HEK293 (cell line): ENCODE results near the gene SUPT5H.

ENCODE experiments used
- AEBP2 ChIP-seq: fragments of 450-650 bp; formaldehyde crosslinking; IDR thresholded peaks from 2 replicates; pipeline ENCODE4 v1.5.1; 2016; ENCODE audit warnings: missing biosample characterization, missing genetic modification characterization, borderline replicate concordance
- BCL11A ChIP-seq: fragments of 450-650 bp; formaldehyde crosslinking; IDR thresholded peaks from 2 replicates; pipeline ENCODE4 v1.5.1; 2016; ENCODE audit warnings: low read depth, missing biosample characterization, missing genetic modification characterization
- BCL6B ChIP-seq: fragments of 450-650 bp; formaldehyde crosslinking; IDR thresholded peaks from 2 replicates; pipeline ENCODE4 v1.5.1; 2017; ENCODE audit warnings: missing biosample characterization, missing genetic modification characterization
- GLIS1 ChIP-seq: fragments of 450-650 bp; formaldehyde crosslinking; IDR thresholded peaks from 2 replicates; pipeline ENCODE4 v1.5.1; 2016; ENCODE audit warnings: missing biosample characterization, missing genetic modification characterization
- GLIS2 ChIP-seq: fragments of 450-650 bp; formaldehyde crosslinking; IDR thresholded peaks from 2 replicates; pipeline ENCODE4 v1.5.1; 2016; ENCODE audit warnings: missing biosample characterization, missing genetic modification characterization
- RBAK ChIP-seq: fragments of 450-650 bp; formaldehyde crosslinking; IDR thresholded peaks from 2 replicates; pipeline ENCODE4 v1.5.1; 2016; ENCODE audit warnings: missing biosample characterization, missing genetic modification characterization
- REPIN1 ChIP-seq: fragments of 450-650 bp; formaldehyde crosslinking; IDR thresholded peaks from 2 replicates; pipeline ENCODE4 v1.5.1; 2017; ENCODE audit warnings: missing biosample characterization, missing genetic modification characterization, low read depth
- TCF7L2 ChIP-seq: IDR thresholded peaks from 2 replicates; pipeline ENCODE4 v1.6.1; 2011; ENCODE audit warnings: low read depth, mild to moderate bottlenecking, inconsistent platforms, low read length, moderate library complexity, borderline replicate concordance
- WT1 ChIP-seq: fragments of 450-650 bp; formaldehyde crosslinking; IDR thresholded peaks from 2 replicates; pipeline ENCODE4 v1.5.1; 2016; ENCODE audit warnings: missing biosample characterization, missing genetic modification characterization
- YY2 ChIP-seq: fragments of 450-650 bp; formaldehyde crosslinking; IDR thresholded peaks from 2 replicates; pipeline ENCODE4 v1.5.1; 2016; ENCODE audit warnings: missing biosample characterization, missing genetic modification characterization
- ZFHX2 ChIP-seq: fragments of 450-650 bp; formaldehyde crosslinking; conservative IDR thresholded peaks from 2 replicates; pipeline ENCODE4 v1.5.1; 2016; ENCODE audit warnings: missing biosample characterization, missing genetic modification characterization
- ZNF10 ChIP-seq: fragments of 450-650 bp; formaldehyde crosslinking; IDR thresholded peaks from 2 replicates; pipeline ENCODE4 v1.5.1; 2017; ENCODE audit warnings: missing biosample characterization, missing genetic modification characterization
- ZNF133 ChIP-seq: fragments of 450-650 bp; formaldehyde crosslinking; IDR thresholded peaks from 2 replicates; pipeline ENCODE4 v1.5.1; 2016; ENCODE audit warnings: missing biosample characterization, missing genetic modification characterization
- ZNF140 ChIP-seq: fragments of 450-650 bp; formaldehyde crosslinking; IDR thresholded peaks from 2 replicates; pipeline ENCODE4 v1.5.1; 2016; ENCODE audit warnings: missing biosample characterization, missing genetic modification characterization
- ZNF16 ChIP-seq: fragments of 450-650 bp; formaldehyde crosslinking; IDR thresholded peaks from 2 replicates; pipeline ENCODE4 v1.5.1; 2016; ENCODE audit warnings: low read depth, missing biosample characterization, missing genetic modification characterization
- ZNF169 ChIP-seq: fragments of 450-650 bp; formaldehyde crosslinking; IDR thresholded peaks from 2 replicates; pipeline ENCODE4 v1.5.1; 2016; ENCODE audit warnings: missing biosample characterization, missing genetic modification characterization
- ZNF221 ChIP-seq: fragments of 450-650 bp; formaldehyde crosslinking; IDR thresholded peaks from 2 replicates; pipeline ENCODE4 v1.5.1; 2017; ENCODE audit warnings: missing biosample characterization, missing genetic modification characterization, borderline replicate concordance
- ZNF223 ChIP-seq: fragments of 450-650 bp; formaldehyde crosslinking; IDR thresholded peaks from 2 replicates; pipeline ENCODE4 v1.5.1; 2016; ENCODE audit warnings: missing biosample characterization, missing genetic modification characterization
- ZNF248 ChIP-seq: fragments of 450-650 bp; formaldehyde crosslinking; IDR thresholded peaks from 2 replicates; pipeline ENCODE4 v1.5.1; 2017; ENCODE audit warnings: missing biosample characterization, missing genetic modification characterization
- ZNF302 ChIP-seq: fragments of 450-650 bp; formaldehyde crosslinking; IDR thresholded peaks from 2 replicates; pipeline ENCODE4 v1.5.1; 2016; ENCODE audit warnings: missing biosample characterization, missing genetic modification characterization, low read depth
- ZNF449 ChIP-seq: fragments of 450-650 bp; formaldehyde crosslinking; IDR thresholded peaks from 2 replicates; pipeline ENCODE4 v1.5.1; 2017; ENCODE audit warnings: missing biosample characterization, mild to moderate bottlenecking, missing genetic modification characterization, moderate library complexity
- ZNF513 ChIP-seq: fragments of 450-650 bp; IDR thresholded peaks from 2 replicates; pipeline ENCODE4 v1.5.1; 2018; ENCODE audit warnings: missing biosample characterization, missing genetic modification characterization
- ZNF521 ChIP-seq: fragments of 450-650 bp; formaldehyde crosslinking; IDR thresholded peaks from 2 replicates; pipeline ENCODE4 v1.5.1; 2017; ENCODE audit warnings: missing biosample characterization, mild to moderate bottlenecking, missing genetic modification characterization
- ZNF555 ChIP-seq: fragments of 450-650 bp; formaldehyde crosslinking; conservative IDR thresholded peaks from 2 replicates; pipeline ENCODE4 v1.5.1; 2017; ENCODE audit warnings: missing biosample characterization, mild to moderate bottlenecking, missing genetic modification characterization, inconsistent platforms
- ZNF571 ChIP-seq: fragments of 450-650 bp; formaldehyde crosslinking; IDR thresholded peaks from 2 replicates; pipeline ENCODE4 v1.5.0; 2017; ENCODE audit warnings: missing biosample characterization, missing genetic modification characterization
- ZNF610 ChIP-seq: fragments of 450-650 bp; formaldehyde crosslinking; IDR thresholded peaks from 2 replicates; pipeline ENCODE4 v1.5.1; 2016; ENCODE audit warnings: missing biosample characterization, missing genetic modification characterization, borderline replicate concordance
- ZNF623 ChIP-seq: fragments of 450-650 bp; formaldehyde crosslinking; IDR thresholded peaks from 2 replicates; pipeline ENCODE4 v1.5.1; 2016; ENCODE audit warnings: missing biosample characterization, missing genetic modification characterization
- ZNF645 ChIP-seq: fragments of 450-650 bp; formaldehyde crosslinking; IDR thresholded peaks from 2 replicates; pipeline ENCODE4; 2016; ENCODE audit warnings: missing biosample characterization, missing genetic modification characterization
- ZNF658 ChIP-seq: fragments of 450-650 bp; formaldehyde crosslinking; IDR thresholded peaks from 2 replicates; pipeline ENCODE4; 2016; ENCODE audit warnings: missing biosample characterization, missing genetic modification characterization
- ZNF768 ChIP-seq: fragments of 450-650 bp; formaldehyde crosslinking; IDR thresholded peaks from 2 replicates; pipeline ENCODE4 v1.5.1; 2018; ENCODE audit warnings: missing biosample characterization, mild to moderate bottlenecking, missing genetic modification characterization
- ZNF791 ChIP-seq: fragments of 450-650 bp; formaldehyde crosslinking; IDR thresholded peaks from 2 replicates; pipeline ENCODE4 v1.5.1; 2016; ENCODE audit warnings: missing biosample characterization, missing genetic modification characterization
- ZNF843 ChIP-seq: fragments of 450-650 bp; formaldehyde crosslinking; IDR thresholded peaks from 2 replicates; pipeline ENCODE4 v1.5.1; 2016; ENCODE audit warnings: missing biosample characterization, missing genetic modification characterization
- ZSCAN23 ChIP-seq: fragments of 450-650 bp; formaldehyde crosslinking; IDR thresholded peaks from 2 replicates; pipeline ENCODE4 v1.5.1; 2016; ENCODE audit warnings: missing biosample characterization, missing genetic modification characterization

Gene SUPT5H

GRCh38 chr19:39412100-39412866 lies 33.1 kb upstream of the SUPT5H start, which contains the start of gene PLEKHG2 (continued):
- TF ChIP-seq AEBP2 (0 out of 2 replicates have a peak, but pooled peaks have one; percentile 55), ZNF645 (tag by site-specific recombination) (no peak), ZNF140 (no peak), ZFHX2 (peak; percentile 89), YY2 (tag by site-specific recombination) (0 out of 2 replicates have a peak, but pooled peaks have one; percentile 21), REPIN1 (tag by site-specific recombination) (peak; percentile 97), ZNF248 (tag by site-specific recombination) (no peak), ZNF610 (tag by site-specific recombination) (peak; percentile 96), ZNF169 (tag by site-specific recombination) (no peak), ZNF768 (tag by site-specific recombination) (no peak; the same call in 1 of the 2 replicates), BCL6B (tag by site-specific recombination) (no peak), ZNF623 (tag by site-specific recombination) (peak; percentile 70), GLIS2 (tag by site-specific recombination) (peak; percentile 100), ZNF658 (tag by site-specific recombination) (no peak), ZNF571 (no peak), ZNF843 (tag by site-specific recombination) (peak; percentile 79), TCF7L2 (no peak), ZNF223 (tag by site-specific recombination) (no peak), ZNF555 (tag by site-specific recombination) (no peak), GLIS1 (tag by site-specific recombination) (peak; percentile 96), ZNF449 (peak; percentile 89), ZNF513 (tag by site-specific recombination) (peak; percentile 73), ZNF133 (tag by site-specific recombination) (no peak), ZSCAN23 (tag by site-specific recombination) (peak; percentile 95), ZNF221 (tag by site-specific recombination) (peak; percentile 99), ZNF10 (tag by site-specific recombination) (peak; percentile 75), ZNF302 (tag by site-specific recombination) (no peak), ZNF791 (tag by site-specific recombination) (no peak), ZNF521 (tag by site-specific recombination) (no peak), BCL11A (tag by site-specific recombination) (peak; percentile 99), RBAK (tag by site-specific recombination) (no peak), WT1 (tag by site-specific recombination) (peak; percentile 51), ZNF16 (no peak)
